Measurements from ENCODE around the gene SFT2D1. TPM values are rescaled to one million over a fixed set of nuclear protein-coding genes. Genes with fewer than 3 reads are reported as not detected.
"Not testable (repeated sequence)": the region's sequence is repeated elsewhere in the genome, so short reads cannot be mapped to it uniquely, and the experiment has no call there.

The SFT2D1 gene
- total RNA-seq, 2 donors from 2014 or later = 28.6 to 29.2 TPM

- DNase-seq (ENCODE audit: low spot score) = no peak
- intact Hi-C loops (cut with DNase I) = no loop called here
Observed at GRCh38 chr6:166366921-166367320, 24.6 kb upstream of the SFT2D1 start.

- intact Hi-C loops (cut with DNase I) = no loop called here
- no peak for DNase-seq (ENCODE audit: low spot score)
Observed at GRCh38 chr6:166365806-166366205, 23.5 kb upstream of the SFT2D1 start.

- DNase-seq (ENCODE audit: low spot score) = no peak
- intact Hi-C loops (cut with DNase I) = no loop called here
Observed at GRCh38 chr6:166365221-166365620, 22.9 kb upstream of the SFT2D1 start.

GRCh38 chr6:166364456-166364855 lies 22.1 kb upstream of the SFT2D1 start:
- intact Hi-C loops (cut with DNase I) = no loop called here
- DNase-seq (ENCODE audit: low spot score) = no peak

- intact Hi-C loops (cut with DNase I); DNase-seq (ENCODE audit: low spot score): not testable (repeated sequence)
Observed at GRCh38 chr6:166362427-166362826, 20.1 kb upstream of the SFT2D1 start.

GRCh38 chr6:166361077-166361429 lies 18.7 kb upstream of the SFT2D1 start:
- intact Hi-C loops (cut with DNase I) = no loop called here
- DNase-seq (ENCODE audit: low spot score) = no peak

- intact Hi-C loops (cut with DNase I) = no loop called here
- no peak for DNase-seq (ENCODE audit: low spot score)
Observed at GRCh38 chr6:166360243-166361076, 18.1 kb upstream of the SFT2D1 start.

GRCh38 chr6:166355552-166355951 lies 13.2 kb upstream of the SFT2D1 start:
- no peak for DNase-seq (ENCODE audit: low spot score)
- intact Hi-C loops (cut with DNase I) = no loop called here

- intact Hi-C loops (cut with DNase I) = no loop called here
- no peak for DNase-seq (ENCODE audit: low spot score)
Observed at GRCh38 chr6:166354965-166355364, 12.6 kb upstream of the SFT2D1 start.

GRCh38 chr6:166354143-166354542 lies 11.8 kb upstream of the SFT2D1 start:
- no peak for DNase-seq (ENCODE audit: low spot score)
- intact Hi-C loops (cut with DNase I) = no loop called here

GRCh38 chr6:166353507-166353906 lies 11.2 kb upstream of the SFT2D1 start:
- intact Hi-C loops (cut with DNase I) = no loop called here

GRCh38 chr6:166352923-166353322 lies 10.6 kb upstream of the SFT2D1 start:
- intact Hi-C loops (cut with DNase I) = no loop called here
- DNase-seq (ENCODE audit: low spot score) = no peak

More at GRCh38 chr6:166353507-166353906, 11.2 kb upstream of the SFT2D1 start:
- DNase-seq (ENCODE audit: low spot score) = no peak

- no peak for DNase-seq (ENCODE audit: low spot score)
- intact Hi-C loops (cut with DNase I) = no loop called here
Observed at GRCh38 chr6:166351715-166352285, 9.5 kb upstream of the SFT2D1 start.

- intact Hi-C loops (cut with DNase I) = no loop called here
- no peak for DNase-seq (ENCODE audit: low spot score)
Observed at GRCh38 chr6:166348305-166348949, 6.1 kb upstream of the SFT2D1 start.

- intact Hi-C loops (cut with DNase I) = no loop called here
- no peak for DNase-seq (ENCODE audit: low spot score)
Observed at GRCh38 chr6:166346965-166347364, 4.6 kb upstream of the SFT2D1 start.

GRCh38 chr6:166346449-166346848 lies 4.1 kb upstream of the SFT2D1 start:
- intact Hi-C loops (cut with DNase I) = no loop called here
- no peak for DNase-seq (ENCODE audit: low spot score)

GRCh38 chr6:166345672-166346071 lies 3.3 kb upstream of the SFT2D1 start:
- intact Hi-C loops (cut with DNase I); DNase-seq (ENCODE audit: low spot score): not testable (repeated sequence)

GRCh38 chr6:166344921-166345320 lies 2.6 kb upstream of the SFT2D1 start:
- intact Hi-C loops (cut with DNase I); DNase-seq (ENCODE audit: low spot score): not testable (repeated sequence)

GRCh38 chr6:166344240-166344639 lies 1.9 kb upstream of the SFT2D1 start:
- intact Hi-C loops (cut with DNase I) = no loop called here
- DNase-seq (ENCODE audit: low spot score) = no peak

GRCh38 chr6:166343150-166343487 lies 774 bp upstream of the SFT2D1 start:
- intact Hi-C loops (cut with DNase I) = no loop called here
- no peak for DNase-seq (ENCODE audit: low spot score)

GRCh38 chr6:166341977-166342348 lies 382 bp downstream of the SFT2D1 start:
- intact Hi-C loops (cut with DNase I) = no loop called here
- DNase-seq (ENCODE audit: low spot score) = no peak
